GM12872 (cell line): ENCODE results near the gene KLHL40.

ENCODE experiments used
- CTCF ChIP-seq: IDR thresholded peaks from 3 replicates; pipeline ENCODE4 v1.5.1; 2011; ENCODE audit warnings: low read depth, mild to moderate bottlenecking, low read length, moderate library complexity; ENCODE audit not compliant: insufficient read depth

KLHL40 gene

DNA sequence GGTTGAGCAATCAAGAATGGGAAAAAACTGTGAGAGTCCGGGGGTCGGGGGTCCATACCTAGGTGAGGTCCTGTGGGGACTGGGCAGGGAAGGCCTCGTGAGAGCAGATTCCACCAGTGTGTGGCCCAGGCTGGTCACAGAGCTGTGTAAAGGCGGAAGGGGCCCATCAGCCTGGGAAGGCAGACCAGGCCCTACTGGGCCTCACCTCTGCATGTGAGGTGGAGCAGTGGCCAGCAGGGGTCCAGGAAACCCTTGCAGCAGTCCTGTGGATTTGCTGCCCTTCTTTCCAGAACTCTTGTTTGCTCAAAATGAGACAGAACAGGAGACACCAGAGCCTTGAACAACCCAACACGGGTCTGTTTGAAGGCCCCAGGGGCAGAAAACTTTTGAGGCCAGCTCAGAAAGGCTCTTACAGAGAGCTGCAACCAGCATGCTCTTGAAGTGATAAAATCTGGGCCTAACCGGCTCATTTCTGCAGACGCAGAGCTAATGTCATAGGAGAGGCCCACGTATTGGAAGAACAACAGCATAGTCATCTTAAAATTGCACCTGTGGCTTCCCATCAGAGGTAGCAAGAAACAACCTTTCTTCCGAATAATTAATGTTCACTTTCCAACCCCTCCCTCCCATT, 47.6 kb downstream of the KLHL40 start:
- peak; percentile 25; the same call in 1 of the 3 replicates for TF ChIP-seq CTCF

GRCh38 chr3:42733501-42734262, 48.3 kb downstream of the KLHL40 start:
- TF ChIP-seq CTCF = no peak

DNA sequence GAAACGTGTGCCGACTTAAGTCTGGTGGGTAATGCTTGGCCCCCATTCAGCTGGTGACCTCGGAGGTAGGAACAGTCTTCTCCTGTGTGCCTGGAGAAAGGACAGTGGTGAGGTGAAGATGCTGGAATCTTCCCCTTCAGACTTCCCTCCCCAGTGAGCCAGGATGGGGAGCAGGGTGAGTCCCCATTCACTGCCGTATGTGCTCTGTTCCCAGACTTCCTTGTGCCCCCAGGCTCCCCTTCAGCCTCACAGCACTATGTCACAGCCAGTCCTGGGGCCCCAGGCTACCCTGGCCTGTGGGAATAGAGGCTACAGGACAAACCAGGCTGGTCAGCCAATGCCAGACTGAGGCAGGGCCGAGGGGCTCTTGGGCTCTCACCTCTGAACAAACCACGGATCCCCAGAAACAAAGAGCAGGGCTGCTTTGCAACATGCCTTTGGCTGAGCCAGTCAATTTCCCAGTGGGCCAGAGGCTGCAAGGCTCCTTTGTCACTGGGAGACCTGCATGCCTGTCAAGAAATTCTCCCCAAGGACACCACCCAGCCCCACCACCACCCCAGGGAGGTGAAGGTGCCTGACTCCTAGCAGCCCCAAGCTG, 49.0 kb downstream of the KLHL40 start:
- no peak for TF ChIP-seq CTCF

DNA sequence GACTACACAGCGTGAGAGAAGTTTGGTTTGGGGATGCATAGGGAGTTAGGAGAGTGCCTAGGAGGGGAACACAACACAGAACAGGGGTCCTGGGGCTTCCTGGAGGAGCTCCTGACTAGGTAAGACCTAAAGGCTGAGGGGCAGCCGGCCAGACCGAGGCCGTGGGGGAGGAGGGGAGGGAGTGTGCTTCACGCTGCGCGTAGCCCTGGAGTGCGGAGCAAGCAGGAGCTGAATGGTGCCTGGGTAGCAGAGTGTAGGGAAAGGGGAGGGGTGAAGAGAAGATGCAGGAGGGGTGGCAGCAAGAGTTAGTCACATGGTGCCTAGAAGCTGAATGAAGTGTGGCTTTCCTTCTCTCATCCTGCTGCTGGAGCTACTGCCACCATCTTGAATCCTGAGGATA, 49.7 kb downstream of the KLHL40 start:
- TF ChIP-seq CTCF = no peak

- no peak for TF ChIP-seq CTCF
Measured at GRCh38 chr3:42735615-42736014, 50.3 kb downstream of the KLHL40 start.

DNA sequence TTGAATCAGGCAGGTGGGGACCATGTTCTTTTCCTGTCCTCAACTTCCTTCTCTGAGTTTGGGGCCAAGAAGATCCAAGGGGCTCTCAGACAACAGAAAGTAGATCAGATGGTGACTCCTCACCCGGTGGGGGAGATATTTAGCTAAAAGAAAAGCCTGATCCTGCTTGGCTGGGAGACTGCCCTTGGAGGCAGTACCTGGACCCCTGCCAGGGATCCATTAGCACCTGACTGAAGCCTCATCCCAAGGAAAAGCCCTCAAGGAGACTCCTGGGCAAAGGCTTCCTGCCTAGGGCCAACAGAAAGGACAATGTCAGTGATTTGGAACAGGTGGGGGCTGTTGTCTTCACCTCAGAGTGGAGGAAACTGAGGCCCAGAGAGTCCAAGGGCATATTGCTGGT, 50.7 kb downstream of the KLHL40 start:
- no peak for TF ChIP-seq CTCF

GRCh38 chr3:42736531-42736930, 51.2 kb downstream of the KLHL40 start:
- TF ChIP-seq CTCF = no peak
